HUDEP-2 (cell line): ENCODE results near the gene TBC1D19.
A peak's percentile ranks its signal among the peaks of the same experiment; 100 is the strongest.
"Not testable (repeated sequence)": the region's sequence is repeated elsewhere in the genome, so short reads cannot be mapped to it uniquely, and the experiment has no call there.

Experiments used
- DNase-seq, 76 experiments: peaks; one replicate each; lab custom pipeline; 2025; ENCODE audit not compliant: unreplicated experiment in 76 of 76; lab: John Stamatoyannopoulos, UW

TBC1D19 gene

DNA sequence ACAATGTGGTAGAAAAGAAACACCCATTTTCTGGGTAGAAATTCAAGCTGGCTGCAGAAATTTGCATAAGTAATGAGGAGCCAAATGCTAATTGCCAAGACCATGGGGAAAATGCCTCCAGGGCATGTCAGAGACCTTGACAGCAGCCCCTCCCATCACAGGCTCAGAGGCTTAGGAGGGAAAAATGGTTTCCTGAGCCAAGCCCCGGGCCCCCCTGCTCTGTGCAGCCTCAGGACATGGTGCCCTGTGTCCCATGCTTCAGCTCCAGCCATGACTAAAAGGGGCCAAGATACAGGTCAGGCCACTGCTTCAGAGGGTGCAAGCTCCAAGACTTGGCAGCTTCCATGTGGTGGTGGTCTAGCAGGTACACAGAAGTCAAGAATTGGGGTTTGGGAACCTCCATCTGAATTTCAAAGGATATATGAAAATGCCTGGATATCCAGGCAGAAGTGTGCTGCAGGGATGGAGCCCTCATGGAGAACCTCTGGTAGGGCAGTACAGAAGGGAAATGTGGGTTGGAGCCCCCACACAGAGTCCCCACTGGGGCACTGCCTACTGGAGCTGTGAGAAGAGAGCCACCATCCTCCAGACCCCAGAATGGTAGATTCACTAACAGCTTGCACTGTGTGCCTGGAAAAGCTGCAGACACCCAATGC lies 95.3 kb downstream of the TBC1D19 start:
- not testable (repeated sequence) for DNase-seq

DNA sequence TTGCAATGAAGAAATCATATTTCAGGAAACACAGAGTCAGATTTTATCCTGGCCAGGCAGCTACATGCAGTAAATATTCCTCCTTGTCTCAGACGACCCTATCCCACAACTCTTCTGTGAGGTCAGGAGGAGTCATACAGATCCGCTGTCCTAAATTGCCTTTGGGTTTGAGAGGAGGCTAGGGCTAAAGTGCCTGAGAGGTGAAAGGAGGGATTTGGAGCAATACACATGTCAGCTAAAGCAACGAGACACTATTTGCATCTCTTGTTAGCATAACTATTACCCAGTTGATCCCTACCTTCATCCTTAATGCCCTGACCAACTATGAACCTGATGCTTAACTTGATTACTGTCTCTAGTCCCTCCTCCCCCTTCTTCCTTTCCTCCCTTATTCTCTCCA lies 98.6 kb downstream of the TBC1D19 start:
- DNase-seq, result no peak

- DNase-seq, result no peak
Measured at GRCh38 chr4:26685250-26685649, 101.4 kb downstream of the TBC1D19 start.

- no peak for DNase-seq
Measured at GRCh38 chr4:26687728-26688127, 103.8 kb downstream of the TBC1D19 start.

DNA sequence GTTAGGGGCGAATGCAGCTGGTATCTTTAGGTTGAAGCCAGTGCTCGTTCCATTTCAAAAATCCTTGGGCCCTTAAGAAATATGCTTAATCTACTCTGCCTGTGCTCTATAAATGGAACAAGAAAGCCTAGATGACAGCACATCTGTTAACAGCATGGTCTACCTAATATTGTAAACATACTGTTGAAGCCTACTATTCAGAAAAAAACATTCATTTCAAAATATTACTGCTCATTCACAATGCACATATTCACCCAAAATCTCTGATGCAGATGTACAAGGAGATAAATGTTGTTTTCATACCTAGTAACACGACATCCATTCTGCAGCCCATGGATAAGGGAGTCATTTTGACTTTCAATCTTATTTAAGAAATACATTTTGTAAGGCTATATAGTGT lies 106.6 kb downstream of the TBC1D19 start:
- DNase-seq, result no peak

GRCh38 chr4:26692014-26692726 lies 108.3 kb downstream of the TBC1D19 start:
- DNase-seq, result peak in 4 of 76 experiments; percentile 0 to 17 (median 0)

GRCh38 chr4:26694131-26694530 lies 110.2 kb downstream of the TBC1D19 start:
- DNase-seq, result not testable (repeated sequence)

GRCh38 chr4:26700110-26700509 lies 116.2 kb downstream of the TBC1D19 start:
- no peak for DNase-seq

DNA sequence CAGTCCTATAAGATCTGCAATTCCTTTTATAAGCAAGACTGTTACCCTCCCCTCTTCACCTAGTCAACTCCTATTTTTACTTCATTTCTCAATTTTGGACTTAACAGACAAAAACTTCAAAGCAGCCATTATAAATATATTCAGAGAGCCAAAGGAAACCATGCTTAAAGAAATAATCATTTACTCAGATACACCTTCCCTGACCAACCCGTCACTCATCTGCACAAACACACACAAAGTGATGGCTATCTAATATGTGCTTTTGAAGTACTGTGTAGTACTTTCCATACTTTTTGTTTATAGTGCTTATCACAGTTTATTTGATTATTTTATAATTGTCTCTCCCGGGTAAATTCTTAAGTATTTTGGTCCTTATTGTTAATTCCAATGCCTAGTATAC lies 117.2 kb downstream of the TBC1D19 start:
- DNase-seq, result no peak

DNA sequence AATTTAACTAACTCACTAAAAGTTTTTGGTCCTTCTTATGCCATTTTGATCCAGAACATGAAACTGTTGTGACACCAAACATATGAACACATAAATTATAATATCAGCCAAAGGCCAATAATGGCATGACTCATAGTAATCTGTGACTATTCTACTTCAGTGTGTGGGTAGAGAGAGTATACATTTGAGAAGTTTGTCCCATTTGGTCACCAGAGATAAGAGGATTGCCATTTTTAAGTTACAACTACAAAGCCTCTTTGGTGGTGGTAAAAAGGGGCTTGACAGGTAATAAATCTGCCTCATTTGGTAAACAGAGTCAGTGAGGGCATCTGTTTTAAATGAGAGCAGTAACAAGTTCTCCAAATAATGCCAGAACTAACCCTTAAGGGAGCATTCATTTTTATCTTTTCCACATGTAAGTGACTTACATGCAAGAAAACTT lies 117.9 kb downstream of the TBC1D19 start:
- DNase-seq, result peak in 13 of 76 experiments; percentile 0 to 45 (median 13)

GRCh38 chr4:26707342-26707741 lies 123.5 kb downstream of the TBC1D19 start:
- no peak for DNase-seq

- DNase-seq, result no peak
Measured at GRCh38 chr4:26709246-26709645, 125.4 kb downstream of the TBC1D19 start.

DNA sequence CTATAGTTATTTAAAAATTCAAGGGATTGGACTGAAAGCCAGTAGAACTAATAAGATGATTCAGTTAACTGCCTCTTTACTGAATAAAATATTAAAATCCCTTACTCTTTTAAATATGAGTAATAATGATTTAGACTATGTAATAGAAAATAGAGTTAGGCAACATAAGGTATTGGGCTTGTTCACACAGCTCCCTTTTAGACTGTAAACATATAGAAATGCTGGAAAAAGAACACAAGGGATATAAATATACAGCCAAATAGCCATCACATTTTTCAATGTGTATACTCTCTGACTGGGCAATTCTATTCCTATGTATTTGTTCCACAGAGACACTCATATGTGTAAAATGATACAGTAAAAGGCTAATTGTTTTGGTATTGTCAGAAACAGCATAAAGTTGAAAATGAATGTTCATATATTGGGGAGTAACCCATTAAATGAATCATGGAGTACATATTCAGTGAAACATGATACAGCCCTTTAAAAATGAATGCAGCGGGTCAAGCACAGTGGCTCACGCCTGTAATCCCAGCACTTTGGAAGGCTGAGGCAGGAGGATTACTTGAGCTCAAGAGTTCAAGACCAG lies 129.8 kb downstream of the TBC1D19 start:
- DNase-seq, result no peak

DNA sequence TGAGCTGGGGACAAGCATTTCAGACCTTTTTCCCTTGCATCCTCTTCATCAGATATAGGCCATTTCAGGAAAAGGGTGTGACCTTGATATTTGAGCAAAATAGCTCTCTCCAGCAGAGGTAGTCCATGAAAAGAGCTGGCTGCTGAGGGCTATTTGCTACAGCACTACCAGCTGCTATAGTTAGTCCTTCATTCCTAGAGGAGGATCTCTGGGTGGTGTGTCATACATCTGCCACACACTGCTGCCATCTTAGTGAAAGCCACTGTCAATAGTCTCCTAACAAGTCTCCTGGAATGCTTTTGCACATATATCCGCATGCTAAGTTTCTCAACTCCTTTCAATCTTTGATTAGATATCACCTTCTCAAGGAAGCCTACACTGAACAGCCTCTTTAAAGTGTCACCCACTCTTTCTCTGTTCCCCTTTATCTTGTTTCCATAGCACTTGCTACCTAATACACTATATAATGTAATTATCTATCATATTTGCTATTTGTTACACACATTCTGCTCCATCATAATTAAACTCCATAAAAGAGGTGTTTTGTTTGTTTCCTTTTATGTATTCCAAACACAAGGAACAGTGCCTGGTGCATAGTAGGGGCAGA lies 131.9 kb downstream of the TBC1D19 start:
- DNase-seq, result no peak

- DNase-seq, result no peak
Measured at GRCh38 chr4:26717332-26717731, 133.4 kb downstream of the TBC1D19 start.

DNA sequence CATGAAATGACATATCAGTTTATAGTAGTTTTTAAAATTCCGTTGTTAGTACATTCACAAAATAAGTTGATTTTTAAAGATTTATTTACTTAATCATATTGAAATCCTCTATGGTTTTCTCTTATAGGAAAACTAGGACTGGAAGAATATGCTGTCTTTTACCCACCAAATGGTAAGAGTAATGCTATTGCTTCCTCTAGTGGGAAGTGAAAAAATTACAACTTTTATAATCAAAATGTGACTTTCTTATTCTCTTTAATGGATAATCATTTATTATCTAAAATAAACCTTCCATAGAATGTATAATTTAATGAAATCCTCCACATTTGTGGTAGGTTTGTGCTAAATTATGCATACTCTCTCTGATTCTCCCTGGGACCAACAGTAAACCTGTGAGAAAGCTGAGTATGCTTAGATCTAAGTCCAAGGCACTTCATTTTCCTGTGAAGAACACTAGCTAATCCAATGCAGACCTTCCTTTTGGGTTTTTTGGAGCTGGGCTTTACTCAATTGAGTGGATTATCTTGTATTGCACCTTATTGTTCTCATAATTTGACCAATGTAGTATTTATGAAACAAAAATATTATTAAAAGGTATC lies 136.2 kb downstream of the TBC1D19 start:
- DNase-seq, result peak in 3 of 76 experiments; percentile 4 to 19 (median 11)

DNA sequence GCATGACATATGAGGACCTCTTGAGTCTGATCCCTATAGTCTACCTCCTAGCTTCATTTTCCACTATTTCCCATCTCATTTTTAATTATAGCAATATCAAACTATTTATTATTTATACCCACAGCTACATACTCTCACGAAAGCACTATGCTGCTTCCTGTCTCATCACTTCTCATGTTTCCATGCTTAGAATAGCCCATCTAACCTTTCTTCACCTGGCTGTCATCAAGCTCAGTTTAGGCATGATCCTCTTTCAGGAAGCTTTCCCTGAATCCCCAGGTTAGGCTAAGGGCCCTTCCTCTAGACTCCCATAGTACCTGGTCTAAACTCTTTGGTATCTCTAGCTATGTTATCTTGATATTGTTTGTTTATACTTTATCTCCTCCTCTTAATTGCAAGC lies 137.8 kb downstream of the TBC1D19 start:
- no peak for DNase-seq

- DNase-seq, result no peak
Measured at GRCh38 chr4:26723216-26723615, 139.3 kb downstream of the TBC1D19 start.

GRCh38 chr4:26724534-26724933 lies 140.7 kb downstream of the TBC1D19 start:
- no peak for DNase-seq

DNA sequence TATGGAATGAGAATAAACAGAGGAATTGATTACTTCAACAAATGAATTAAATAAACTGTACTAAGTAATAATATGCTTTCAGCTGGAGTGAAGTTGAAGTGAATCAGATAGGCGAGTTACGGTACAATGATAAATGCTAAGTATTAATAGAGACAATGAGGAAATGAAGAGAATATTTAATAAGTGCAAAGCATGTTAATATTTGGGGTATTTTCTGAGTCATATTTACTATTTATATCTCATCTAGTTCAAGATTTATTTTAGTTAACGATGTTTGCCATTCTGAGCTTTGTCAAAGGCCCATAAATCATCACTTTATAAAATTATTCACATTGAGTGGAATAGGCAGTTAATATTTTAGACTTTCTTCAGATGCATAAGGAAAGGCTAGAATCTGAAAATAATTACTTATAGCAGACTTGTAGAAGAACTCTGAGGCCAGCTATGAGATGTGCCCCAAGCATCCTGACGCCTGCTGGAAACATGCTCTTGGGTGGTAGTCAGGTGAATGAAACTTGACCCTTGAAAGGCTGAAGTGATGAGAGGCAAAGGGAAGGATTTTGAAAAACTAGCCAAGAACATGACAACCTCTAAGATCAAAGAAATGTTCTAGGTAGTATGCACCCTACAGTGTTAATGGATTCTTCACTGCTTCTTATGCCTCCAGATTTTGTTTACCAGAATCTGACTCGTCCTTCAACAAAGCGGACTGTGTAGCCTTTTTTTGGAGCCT lies 142.9 kb downstream of the TBC1D19 start:
- DNase-seq, result no peak
